ENCODE data around the gene KRT39.

The KRT39 gene

DNA sequence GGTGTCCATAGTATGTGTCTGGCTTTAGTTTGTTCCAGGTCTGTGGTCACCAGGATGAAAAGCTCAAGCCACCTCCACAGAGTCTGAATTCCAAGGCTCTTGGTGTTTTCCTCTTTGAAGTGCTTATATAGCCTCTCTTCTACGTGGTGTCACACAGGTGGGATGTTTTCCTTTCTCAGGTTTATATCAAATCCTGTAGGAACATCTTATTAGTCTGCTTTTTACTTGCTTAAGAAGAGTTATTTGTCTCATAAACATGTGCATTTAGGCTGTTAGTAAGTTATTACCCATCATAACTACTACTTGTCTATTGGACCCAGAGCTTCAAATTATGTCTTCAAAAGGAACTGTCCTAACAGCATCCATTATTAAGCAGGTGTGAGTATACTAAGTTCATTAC, at the start of gene KRT39:
Gene KRT39 (minus strand): TSS at position 101 of the 400 bp plus-strand sequence. CDS start 92 bp downstream, at position 9.
- Histone ChIP-seq H3K4me3 (no peak within 1 kb of the TSS), H3K27ac (0 out of 2 replicates have a peak within 1 kb of the TSS, but pooled peaks have one; percentile 33), H3K9me3 (ENCODE audit: low read depth, low read length) (no peaks in the 10 kb centered on the region; the same call in 1 of the 2 replicates), H3K36me3 (ENCODE audit: insufficient read depth, low read length) (no peaks in the 10 kb centered on the region), H3K9ac (ENCODE audit: insufficient read length) (no peak within 1 kb of the TSS)
- TF ChIP-seq EZH2 (IDR thresholded peaks at IDR 0.05) (no peak), POLR2AphosphoS5 (IDR thresholded peaks at IDR 0.05; ENCODE audit: borderline replicate concordance, low read depth, low read length) (no peak), FOXP2 (optimal IDR thresholded peaks at IDR 0.05; ENCODE audit: control extremely low read depth, extremely low read length, insufficient read depth) (no peak)
- no peak for DNase-seq (ENCODE audit: low read depth, low spot score)

DNA sequence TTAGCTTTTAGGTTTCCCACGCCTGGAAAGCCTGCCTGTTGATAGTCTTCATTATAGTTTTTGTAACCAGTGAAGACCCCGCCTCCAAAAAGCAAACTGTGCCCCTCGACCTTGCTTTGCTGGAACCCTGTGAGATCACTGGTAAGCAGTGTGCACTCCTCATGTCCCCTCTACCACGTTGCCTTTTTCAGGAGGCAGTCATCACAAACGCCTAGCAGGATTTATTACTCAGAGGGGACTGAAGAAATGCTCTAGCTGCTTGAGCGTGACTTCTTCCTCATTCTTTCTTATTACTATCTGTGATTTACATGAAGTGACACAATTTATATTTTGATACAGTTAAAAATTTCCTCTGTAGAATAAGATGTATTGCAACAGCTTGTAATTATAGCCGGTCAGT, 48.7 kb upstream of the KRT39 start:
- Histone ChIP-seq H3K4me3 (no peak overlapping the region), H3K27ac (no peak overlapping the region), H3K9ac (ENCODE audit: insufficient read length) (no peak overlapping the region), H3K9me3 (ENCODE audit: low read depth, low read length) (no peaks in the 10 kb centered on the region), H3K36me3 (ENCODE audit: insufficient read depth, low read length) (no peaks in the 10 kb centered on the region)
- no peak for DNase-seq (ENCODE audit: low read depth, low spot score)
- TF ChIP-seq FOXP2 (optimal IDR thresholded peaks at IDR 0.05; ENCODE audit: control extremely low read depth, extremely low read length, insufficient read depth) (no peak), POLR2AphosphoS5 (IDR thresholded peaks at IDR 0.05; ENCODE audit: borderline replicate concordance, low read depth, low read length) (no peak), EZH2 (IDR thresholded peaks at IDR 0.05) (no peak)

DNA sequence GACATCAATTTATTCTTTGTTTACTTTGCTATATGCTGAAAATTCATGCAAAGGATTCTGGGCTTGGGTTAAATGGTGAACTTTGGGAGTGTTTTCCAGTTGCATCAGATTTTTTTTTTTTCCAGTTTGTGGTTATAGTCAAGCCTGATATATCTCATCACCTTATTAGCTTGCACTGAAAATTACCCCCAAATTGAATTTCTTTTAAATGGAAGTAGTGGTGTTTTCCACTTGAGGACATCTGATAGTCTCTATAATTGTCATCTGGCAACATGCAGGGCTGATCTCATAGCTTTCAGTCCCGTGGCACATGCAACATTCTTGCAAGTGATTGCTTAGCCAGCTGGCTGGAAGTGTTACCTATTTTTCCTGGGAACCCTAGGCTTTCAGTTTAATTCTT, 46.9 kb upstream of the KRT39 start:
- H3K9ac ChIP-seq (ENCODE audit: insufficient read length), result peak overlapping the region; percentile 51
- DNase-seq (ENCODE audit: low read depth, low spot score), result no peak
- H3K9me3 ChIP-seq (ENCODE audit: low read depth, low read length), result no peaks in the 10 kb centered on the region
- H3K27ac ChIP-seq, result peak overlapping the region; percentile 95
- TF ChIP-seq POLR2AphosphoS5 (IDR thresholded peaks at IDR 0.05; ENCODE audit: borderline replicate concordance, low read depth, low read length) (no peak), EZH2 (IDR thresholded peaks at IDR 0.05) (no peak), FOXP2 (optimal IDR thresholded peaks at IDR 0.05; ENCODE audit: control extremely low read depth, extremely low read length, insufficient read depth) (no peak)
- no peaks in the 10 kb centered on the region for H3K36me3 ChIP-seq (ENCODE audit: insufficient read depth, low read length)
- H3K4me3 ChIP-seq, result peak overlapping the region; percentile 23

DNA sequence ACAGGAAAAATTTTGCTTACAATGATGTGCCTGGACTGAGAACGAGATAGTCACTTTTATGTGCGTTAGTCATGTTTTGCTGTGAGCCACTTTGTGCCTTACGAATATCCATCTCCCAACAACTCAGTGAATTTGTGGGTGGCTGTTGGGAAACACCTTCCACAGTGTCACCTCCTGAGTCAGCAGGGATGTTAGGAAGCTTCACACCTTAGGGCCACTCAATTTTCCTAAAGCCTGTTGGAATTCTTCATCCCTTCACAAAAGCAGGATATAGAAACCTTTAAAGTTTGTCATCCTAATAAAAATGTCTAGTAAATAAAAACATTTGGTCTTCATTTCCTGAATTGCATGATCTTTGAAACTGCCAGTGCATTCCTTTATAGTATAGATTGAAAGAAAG, 46.4 kb upstream of the KRT39 start:
- Histone ChIP-seq H3K9ac (ENCODE audit: insufficient read length) (no peak overlapping the region), H3K36me3 (ENCODE audit: insufficient read depth, low read length) (no peaks in the 10 kb centered on the region), H3K27ac (peak overlapping the region; percentile 95), H3K9me3 (ENCODE audit: low read depth, low read length) (no peaks in the 10 kb centered on the region), H3K4me3 (peak overlapping the region; percentile 23; the same call in 1 of the 2 replicates)
- TF ChIP-seq EZH2 (IDR thresholded peaks at IDR 0.05) (no peak), POLR2AphosphoS5 (IDR thresholded peaks at IDR 0.05; ENCODE audit: borderline replicate concordance, low read depth, low read length) (no peak), FOXP2 (optimal IDR thresholded peaks at IDR 0.05; ENCODE audit: control extremely low read depth, extremely low read length, insufficient read depth) (no peak)
- peak; percentile 37 for DNase-seq (ENCODE audit: low read depth, low spot score)

DNA sequence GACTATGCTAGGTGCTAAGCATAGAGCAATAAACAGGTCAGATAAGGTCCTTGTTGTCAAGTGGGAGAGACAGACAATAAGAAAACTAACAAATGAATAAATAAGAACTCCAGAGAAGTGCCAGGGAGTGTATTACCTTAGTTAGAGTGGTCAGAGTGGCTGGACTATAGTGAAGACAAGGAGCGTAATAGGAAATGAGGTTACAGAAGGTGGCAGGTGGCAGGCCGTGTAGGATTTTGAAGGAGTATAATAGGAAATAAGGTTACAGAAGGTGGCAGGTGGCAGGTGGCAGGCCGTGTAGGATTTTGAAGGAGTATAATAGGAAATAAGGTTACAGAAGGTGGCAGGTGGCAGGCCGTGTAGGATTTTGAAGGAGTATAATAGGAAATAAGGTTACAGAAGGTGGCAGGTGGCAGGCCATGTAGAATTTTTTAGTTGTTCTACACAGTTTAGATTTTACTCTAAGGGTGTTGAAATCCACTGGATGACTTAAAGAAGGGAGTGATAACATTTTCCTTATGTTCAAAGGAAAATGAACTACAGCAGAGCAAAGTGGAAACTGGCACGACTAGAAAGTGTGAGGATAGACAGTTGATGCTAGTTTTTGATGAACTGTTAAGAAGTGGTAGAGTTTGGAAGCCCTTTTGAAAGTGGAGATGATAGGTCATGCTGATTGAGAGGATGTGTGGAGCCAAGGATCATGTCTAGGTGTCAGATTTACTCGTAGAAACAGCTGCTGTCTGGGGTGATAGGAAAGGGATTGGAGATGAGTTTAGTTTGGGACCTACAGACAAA, 45.8 kb upstream of the KRT39 start:
- H3K4me3 ChIP-seq, result peak overlapping the region; percentile 23; the same call in 1 of the 2 replicates
- H3K27ac ChIP-seq, result peak overlapping the region; percentile 95
- H3K9me3 ChIP-seq (ENCODE audit: low read depth, low read length), result no peaks in the 10 kb centered on the region
- TF ChIP-seq EZH2 (IDR thresholded peaks at IDR 0.05), result no peak
- TF ChIP-seq FOXP2 (optimal IDR thresholded peaks at IDR 0.05; ENCODE audit: control extremely low read depth, extremely low read length, insufficient read depth), result no peak
- TF ChIP-seq POLR2AphosphoS5 (IDR thresholded peaks at IDR 0.05; ENCODE audit: borderline replicate concordance, low read depth, low read length), result no peak
- H3K9ac ChIP-seq (ENCODE audit: insufficient read length), result no peak overlapping the region
- no peaks in the 10 kb centered on the region for H3K36me3 ChIP-seq (ENCODE audit: insufficient read depth, low read length)
- DNase-seq (ENCODE audit: low read depth, low spot score), result no peak

DNA sequence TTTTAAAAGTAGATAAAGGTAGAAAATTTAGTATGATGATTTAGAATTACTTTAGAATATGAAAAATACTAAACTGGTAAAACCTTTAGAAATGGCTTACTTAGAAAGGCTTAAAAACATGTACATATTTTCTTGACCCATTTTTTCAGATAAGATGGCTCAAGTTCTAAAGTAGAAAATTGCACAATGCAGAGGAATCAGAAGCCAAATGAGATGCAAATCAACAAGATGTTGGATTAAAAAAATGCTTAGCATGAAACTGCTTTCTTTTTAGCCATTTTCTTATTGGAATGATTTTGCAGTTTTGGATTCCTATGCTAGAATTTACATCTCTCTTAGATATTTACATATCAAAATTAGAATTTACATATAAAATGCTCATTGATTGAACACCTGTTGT, 43.7 kb upstream of the KRT39 start:
- Histone ChIP-seq H3K36me3 (ENCODE audit: insufficient read depth, low read length) (no peaks in the 10 kb centered on the region), H3K4me3 (no peak overlapping the region), H3K27ac (peak overlapping the region; percentile 56; the same call in 1 of the 2 replicates), H3K9ac (ENCODE audit: insufficient read length) (no peak overlapping the region), H3K9me3 (ENCODE audit: low read depth, low read length) (no peaks in the 10 kb centered on the region)
- DNase-seq (ENCODE audit: low read depth, low spot score), result no peak
- no peak for TF ChIP-seq POLR2AphosphoS5 (IDR thresholded peaks at IDR 0.05; ENCODE audit: borderline replicate concordance, low read depth, low read length)
- no peak for TF ChIP-seq FOXP2 (optimal IDR thresholded peaks at IDR 0.05; ENCODE audit: control extremely low read depth, extremely low read length, insufficient read depth)
- TF ChIP-seq EZH2 (IDR thresholded peaks at IDR 0.05), result no peak

DNA sequence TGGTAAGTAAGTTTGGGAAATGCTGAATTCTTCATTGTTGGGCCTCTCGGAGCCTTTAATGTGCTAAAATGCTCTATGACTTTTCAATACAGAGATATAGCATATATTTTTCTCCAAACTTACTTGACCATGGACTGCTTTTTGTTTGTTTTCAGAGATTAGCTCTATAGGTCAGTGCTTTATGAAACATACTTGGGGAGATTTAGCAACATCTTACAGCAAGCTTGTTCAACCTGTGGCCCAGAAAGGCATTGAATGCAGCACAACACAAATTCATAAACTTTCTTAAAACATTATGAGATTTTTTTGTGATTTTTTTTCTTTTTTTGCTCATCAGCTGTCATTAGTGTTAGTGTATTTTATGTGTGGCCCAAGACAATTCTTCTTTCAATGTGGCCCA, 43.2 kb upstream of the KRT39 start:
- no peaks in the 10 kb centered on the region for H3K36me3 ChIP-seq (ENCODE audit: insufficient read depth, low read length)
- H3K4me3 ChIP-seq, result no peak overlapping the region
- peak overlapping the region; percentile 56; the same call in 1 of the 2 replicates for H3K27ac ChIP-seq
- no peak for DNase-seq (ENCODE audit: low read depth, low spot score)
- no peak for TF ChIP-seq FOXP2 (optimal IDR thresholded peaks at IDR 0.05; ENCODE audit: control extremely low read depth, extremely low read length, insufficient read depth)
- no peak for TF ChIP-seq EZH2 (IDR thresholded peaks at IDR 0.05)
- no peak for TF ChIP-seq POLR2AphosphoS5 (IDR thresholded peaks at IDR 0.05; ENCODE audit: borderline replicate concordance, low read depth, low read length)
- H3K9me3 ChIP-seq (ENCODE audit: low read depth, low read length), result no peaks in the 10 kb centered on the region
- H3K9ac ChIP-seq (ENCODE audit: insufficient read length), result no peak overlapping the region

DNA sequence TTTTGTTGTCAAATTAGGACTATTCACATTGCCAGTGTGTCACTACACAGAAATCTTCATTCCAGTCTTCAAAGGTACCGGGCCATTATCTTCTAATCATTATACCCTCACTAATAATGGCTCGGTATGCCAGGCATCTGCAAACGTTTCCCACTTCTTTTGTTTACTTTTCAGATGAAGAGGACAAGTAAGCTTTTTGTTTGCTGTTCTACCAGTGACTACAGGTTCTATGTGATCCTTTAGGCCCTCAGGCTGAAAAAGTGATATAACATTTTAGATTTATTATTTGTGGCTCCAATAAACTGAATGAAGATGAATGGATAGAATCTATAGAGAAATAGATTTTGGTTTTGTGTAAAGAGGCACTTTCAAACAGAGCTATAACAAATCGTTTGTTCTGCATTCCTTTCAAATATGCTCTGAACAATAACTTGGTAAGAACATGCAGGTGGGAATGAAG, 42.6 kb upstream of the KRT39 start:
- DNase-seq (ENCODE audit: low read depth, low spot score), result no peak
- Histone ChIP-seq H3K9ac (ENCODE audit: insufficient read length) (no peak overlapping the region), H3K27ac (peak overlapping the region; percentile 56; the same call in 1 of the 2 replicates), H3K4me3 (no peak overlapping the region), H3K36me3 (ENCODE audit: insufficient read depth, low read length) (no peaks in the 10 kb centered on the region), H3K9me3 (ENCODE audit: low read depth, low read length) (no peaks in the 10 kb centered on the region)
- TF ChIP-seq POLR2AphosphoS5 (IDR thresholded peaks at IDR 0.05; ENCODE audit: borderline replicate concordance, low read depth, low read length), result no peak
- TF ChIP-seq EZH2 (IDR thresholded peaks at IDR 0.05), result no peak
- no peak for TF ChIP-seq FOXP2 (optimal IDR thresholded peaks at IDR 0.05; ENCODE audit: control extremely low read depth, extremely low read length, insufficient read depth)

All from SK-N-MC (cell line).